Keratinocyte (primary cell): ENCODE data around the gene CEBPZ. TPM values are rescaled to one million over a fixed set of nuclear protein-coding genes. Genes with fewer than 3 reads are reported as not detected.

ENCODE experiments used
- DNase-seq: peaks from one replicate; pipeline ENCODE4 v3.0.0-alpha.2; 2011; ENCODE audit warnings: low read depth, missing footprints, low spot score
- FAIRE-seq: peaks from 2 replicates; lab custom pipeline; 2011; peaks lifted over from hg19 to GRCh38; lab: Jason Lieb, UNC
- H2AFZ ChIP-seq: 2 replicates; pipeline ENCODE4 v1.6.0; 2012; ENCODE audit warnings: low read length, control low read depth, inconsistent platforms; ENCODE audit not compliant: control insufficient read depth
- H3K27ac ChIP-seq: 2 replicates; pipeline ENCODE4 v1.5.1; 2011; ENCODE audit warnings: low read length; ENCODE audit not compliant: control insufficient read depth, insufficient read depth
- H3K27me3 ChIP-seq: 3 replicates; pipeline ENCODE4 v1.6.0; 2011; ENCODE audit warnings: low read length; ENCODE audit not compliant: control insufficient read depth, insufficient read depth; ENCODE audit errors: extremely low read depth
- H3K36me3 ChIP-seq, 2 experiments: 2 replicates in 1 of 2; 3 replicates in 1 of 2; pipeline ENCODE4 v1.5.1; 2011; ENCODE audit warnings: low read length in 2 of 2, mild to moderate bottlenecking in 1 of 2; ENCODE audit not compliant: control insufficient read depth in 2 of 2, insufficient read depth in 2 of 2; ENCODE audit errors: extremely low read depth in 1 of 2
- H3K4me1 ChIP-seq: 3 replicates; pipeline ENCODE4 v1.5.1; 2011; ENCODE audit warnings: low read length; ENCODE audit not compliant: control insufficient read depth, insufficient read depth; ENCODE audit errors: extremely low read depth
- H3K4me2 ChIP-seq: 3 replicates; pipeline ENCODE4 v1.6.0; 2011; ENCODE audit warnings: low read depth, low read length; ENCODE audit not compliant: control insufficient read depth, insufficient read depth; ENCODE audit errors: extremely low read depth
- H3K4me3 ChIP-seq, 3 experiments: fragments of 200-600 bp in 1 of 3; sonication (generic) in 1 of 3; 2 replicates in 2 of 3; 3 replicates in 1 of 3; pipeline ENCODE4 v1.5.1; 2011 to 2016; ENCODE audit warnings: low read length in 3 of 3, mild to moderate bottlenecking in 3 of 3, control low read depth in 2 of 3, inconsistent platforms in 1 of 3, low read depth in 1 of 3, mixed read lengths in 1 of 3, mixed run types in 1 of 3, moderate library complexity in 1 of 3; ENCODE audit not compliant: control insufficient read depth in 2 of 3, insufficient read depth in 2 of 3; ENCODE audit errors: extremely low read depth in 1 of 3
- H3K79me2 ChIP-seq: 2 replicates; pipeline ENCODE4 v1.6.0; 2012; ENCODE audit warnings: low read length; ENCODE audit not compliant: control insufficient read depth, insufficient read depth
- H3K9ac ChIP-seq: 3 replicates; pipeline ENCODE4 v1.6.0; 2011; ENCODE audit warnings: low read length; ENCODE audit not compliant: control insufficient read depth, insufficient read depth; ENCODE audit errors: extremely low read depth
- H3K9me1 ChIP-seq: 3 replicates; pipeline ENCODE4 v1.6.0; 2011; ENCODE audit warnings: low read length; ENCODE audit not compliant: control insufficient read depth, insufficient read depth; ENCODE audit errors: extremely low read depth
- H3K9me3 ChIP-seq: 2 replicates; pipeline ENCODE4 v1.5.1; 2012; ENCODE audit warnings: low read depth, low read length; ENCODE audit not compliant: control insufficient read depth
- H4K20me1 ChIP-seq: 3 replicates; pipeline ENCODE4 v1.6.0; 2011; ENCODE audit warnings: low read length; ENCODE audit not compliant: control insufficient read depth, insufficient read depth; ENCODE audit errors: extremely low read depth
- EZH2 ChIP-seq: IDR thresholded peaks from one replicate; pipeline ENCODE4 v1.6.1; 2012; ENCODE audit warnings: inconsistent platforms, mild to moderate bottlenecking, low read length, moderate library complexity
- dilution Hi-C: fragments of 300-500 bp; cut with MboI; formaldehyde crosslinking; loops from one replicate; pipeline ENCODE4 v1.7.0; 2020; ENCODE audit warnings: low sequenced_read_pairs; ENCODE audit not compliant: extremely low pct_ligation_motif_present
- polyA plus RNA-seq, 5 experiments: library from polyadenylated mRNA; depleted of rRNA in 3 of 5; stranded (reverse) in 3 of 5; stranded (forward) in 1 of 5; unstranded in 1 of 5; fragments of >200 nt; gene quantifications; 1 replicate in 1 of 5; 2 replicates in 3 of 5; 3 replicates in 1 of 5; pipeline versions ENCODE4 v1.2.1 to v1.2.3, GENCODE V29; 2011 to 2012; ENCODE audit warnings: missing spikeins in 2 of 5, low read depth in 1 of 5, low replicate concordance in 1 of 5
- TF ChIP-seq, protein P1 (sequence below), 3 experiments: IDR thresholded peaks in 1 of 3; conservative IDR thresholded peaks in 1 of 3; optimal IDR thresholded peaks in 1 of 3; 2 replicates in 2 of 3; 3 replicates in 1 of 3; pipeline versions ENCODE3 to v1.5.1; 2011; ENCODE audit warnings: low read length in 3 of 3, mild to moderate bottlenecking in 3 of 3, moderate library complexity in 2 of 3, control low read depth in 1 of 3, inconsistent platforms in 1 of 3; ENCODE audit not compliant: insufficient read depth in 2 of 3; ENCODE audit errors: extremely low read depth in 1 of 3

CEBPZ gene
- polyA plus RNA-seq, 1 donor (not counting 4 experiments of a cell fraction or from before 2014, with no cell fraction given), result 33.8 TPM

GRCh38 chr2:37180006-37180639 lies 51.3 kb downstream of the CEBPZ start:
- no peak for DNase-seq
- H3K4me2 ChIP-seq, result peak overlapping the region; percentile 74
- dilution Hi-C loops, result no loop called here

GRCh38 chr2:37173741-37174140 lies 57.7 kb downstream of the CEBPZ start:
- dilution Hi-C loops, result no loop called here
- Histone ChIP-seq H2AFZ (no peak overlapping the region), H3K9me1 (no peaks in the 10 kb centered on the region), H3K4me1 (no peaks in the 10 kb centered on the region), H3K36me3 (no peaks in the 10 kb centered on the region), H3K9me3 (no peaks in the 10 kb centered on the region), H3K27ac (no peak overlapping the region), H3K79me2 (no peaks in the 10 kb centered on the region), H3K4me2 (no peak overlapping the region), H4K20me1 (no peaks in the 10 kb centered on the region), H3K4me3 (no peak overlapping the region), H3K27me3 (no peaks in the 10 kb centered on the region), H3K9ac (no peak overlapping the region)
- DNase-seq (no peak), FAIRE-seq (no peak)
- TF ChIP-seq EZH2, result no peak
- TF ChIP-seq, protein P1, sequence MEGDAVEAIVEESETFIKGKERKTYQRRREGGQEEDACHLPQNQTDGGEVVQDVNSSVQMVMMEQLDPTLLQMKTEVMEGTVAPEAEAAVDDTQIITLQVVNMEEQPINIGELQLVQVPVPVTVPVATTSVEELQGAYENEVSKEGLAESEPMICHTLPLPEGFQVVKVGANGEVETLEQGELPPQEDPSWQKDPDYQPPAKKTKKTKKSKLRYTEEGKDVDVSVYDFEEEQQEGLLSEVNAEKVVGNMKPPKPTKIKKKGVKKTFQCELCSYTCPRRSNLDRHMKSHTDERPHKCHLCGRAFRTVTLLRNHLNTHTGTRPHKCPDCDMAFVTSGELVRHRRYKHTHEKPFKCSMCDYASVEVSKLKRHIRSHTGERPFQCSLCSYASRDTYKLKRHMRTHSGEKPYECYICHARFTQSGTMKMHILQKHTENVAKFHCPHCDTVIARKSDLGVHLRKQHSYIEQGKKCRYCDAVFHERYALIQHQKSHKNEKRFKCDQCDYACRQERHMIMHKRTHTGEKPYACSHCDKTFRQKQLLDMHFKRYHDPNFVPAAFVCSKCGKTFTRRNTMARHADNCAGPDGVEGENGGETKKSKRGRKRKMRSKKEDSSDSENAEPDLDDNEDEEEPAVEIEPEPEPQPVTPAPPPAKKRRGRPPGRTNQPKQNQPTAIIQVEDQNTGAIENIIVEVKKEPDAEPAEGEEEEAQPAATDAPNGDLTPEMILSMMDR (optimal IDR thresholded peaks at IDR 0.05 in 1 of 3, IDR thresholded peaks at IDR 0.05 in 1 of 3, conservative IDR thresholded peaks at IDR 0.05 in 1 of 3; ENCODE audit: extremely low read depth in 1 of 3, insufficient read depth in 2 of 3, low read length in 3 of 3), result no peak

More at GRCh38 chr2:37180006-37180639, 51.3 kb downstream of the CEBPZ start:
- H2AFZ ChIP-seq, result peak overlapping the region; percentile 87
- H3K9me1 ChIP-seq, result no peaks in the 10 kb centered on the region
- TF ChIP-seq, protein P1 (optimal IDR thresholded peaks at IDR 0.05 in 1 of 3, IDR thresholded peaks at IDR 0.05 in 1 of 3, conservative IDR thresholded peaks at IDR 0.05 in 1 of 3; ENCODE audit: extremely low read depth in 1 of 3, insufficient read depth in 2 of 3, low read length in 3 of 3), result no peak
- no peak for TF ChIP-seq EZH2
- peaks cover 7% of the 10 kb centered on the region for H3K4me1 ChIP-seq
- H3K9me3 ChIP-seq, result no peaks in the 10 kb centered on the region
- H3K79me2 ChIP-seq, result no peaks in the 10 kb centered on the region
- H4K20me1 ChIP-seq, result no peaks in the 10 kb centered on the region
- H3K9ac ChIP-seq, result no peak overlapping the region
- no peaks in the 10 kb centered on the region for H3K27me3 ChIP-seq
- peak; percentile 81 for FAIRE-seq
- peak overlapping the region in 1 of 3 experiments; percentile 40 for H3K4me3 ChIP-seq
- H3K27ac ChIP-seq, result no peak overlapping the region
- no peaks in the 10 kb centered on the region for H3K36me3 ChIP-seq
